ENCODE results near the gene CLEC3A. TPM values are rescaled to one million over a fixed set of nuclear protein-coding genes. Genes with fewer than 3 reads are reported as not detected.

Gene CLEC3A
- total and polyA plus RNA-seq, 8 donors: 0.14 to 0.22 (median 0.17) TPM; not detected in 4

- ATAC-seq: no peak
- DNase-seq: no peak
- no peaks in the 10 kb centered on the region for H3K4me1 ChIP-seq
- no peak overlapping the region for H3K27ac ChIP-seq
- H3K27me3 ChIP-seq: no peaks in the 10 kb centered on the region
- H3K9me3 ChIP-seq: no peaks in the 10 kb centered on the region
- intact Hi-C loops (cut with DNase I): no loop called here
- TF ChIP-seq CTCF (IDR thresholded peaks at IDR 0.05): no peak
- H3K4me3 ChIP-seq: no peak overlapping the region
- no peaks in the 10 kb centered on the region for H3K36me3 ChIP-seq
Observed at GRCh38 chr16:78075800-78076199, 53.5 kb downstream of the CLEC3A start.

GRCh38 chr16:78081341-78081740 is 59.0 kb downstream of the CLEC3A start:
- H3K9me3 ChIP-seq: no peaks in the 10 kb centered on the region
- no peaks in the 10 kb centered on the region for H3K27me3 ChIP-seq
- no peaks in the 10 kb centered on the region for H3K36me3 ChIP-seq
- ATAC-seq (no peak), DNase-seq (no peak)
- no peak overlapping the region for H3K4me3 ChIP-seq
- H3K4me1 ChIP-seq: no peaks in the 10 kb centered on the region
- H3K27ac ChIP-seq: no peak overlapping the region
- intact Hi-C loops (cut with DNase I): no loop called here
- no peak for TF ChIP-seq CTCF (IDR thresholded peaks at IDR 0.05)

Other genes with a start within 250 kb of the CLEC3A start
- under 1 TPM; 0.26 to 0.39 TPM for gene VAT1L, start 234.0 kb upstream of the CLEC3A start, total RNA-seq
- gene VAT1L, start 234.0 kb upstream of the CLEC3A start, polyA plus RNA-seq (ENCODE audit: insufficient read length in 6 of 6): 1 to 10 TPM; 5.0 to 9.2 (median 7.2) TPM
- 10 to 100 TPM; 17.2 to 22.3 TPM for gene WWOX, start 77.1 kb downstream of the CLEC3A start, total RNA-seq
- 10 to 100 TPM; 26.5 to 40.3 (median 32.1) TPM for gene WWOX, start 77.1 kb downstream of the CLEC3A start, polyA plus RNA-seq (ENCODE audit: insufficient read length in 6 of 6)